ENCODE measurements around the gene SLC37A3. TPM values are rescaled to one million over a fixed set of nuclear protein-coding genes. Genes with fewer than 3 reads are reported as not detected.
A peak's percentile ranks its signal among the peaks of the same experiment; 100 is the strongest.
"Not testable (repeated sequence)": the region's sequence is repeated elsewhere in the genome, so short reads cannot be mapped to it uniquely, and the experiment has no call there.

Gene SLC37A3, protein sequence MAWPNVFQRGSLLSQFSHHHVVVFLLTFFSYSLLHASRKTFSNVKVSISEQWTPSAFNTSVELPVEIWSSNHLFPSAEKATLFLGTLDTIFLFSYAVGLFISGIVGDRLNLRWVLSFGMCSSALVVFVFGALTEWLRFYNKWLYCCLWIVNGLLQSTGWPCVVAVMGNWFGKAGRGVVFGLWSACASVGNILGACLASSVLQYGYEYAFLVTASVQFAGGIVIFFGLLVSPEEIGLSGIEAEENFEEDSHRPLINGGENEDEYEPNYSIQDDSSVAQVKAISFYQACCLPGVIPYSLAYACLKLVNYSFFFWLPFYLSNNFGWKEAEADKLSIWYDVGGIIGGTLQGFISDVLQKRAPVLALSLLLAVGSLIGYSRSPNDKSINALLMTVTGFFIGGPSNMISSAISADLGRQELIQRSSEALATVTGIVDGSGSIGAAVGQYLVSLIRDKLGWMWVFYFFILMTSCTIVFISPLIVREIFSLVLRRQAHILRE
- 13.2 TPM for total RNA-seq
- long read RNA-seq, transcript SLC37A3-201 (15 exons, 3,349 nt) = major isoform, 14 of 29 reads
- long read RNA-seq, partial matches to known transcripts = 4 of 29 reads
- long read RNA-seq, other reads (novel, unspliced or antisense) = 10 of 29 reads

- intact Hi-C loops (cut with DNase I) = no loop called here
- DNase-seq (ENCODE audit: low spot score) = peak; percentile 97
Measured at GRCh38 chr7:140397784-140398750, at the start of gene SLC37A3. Gene SLC37A3 (minus strand): TSS chr7:140398530. CDS start chr7:140382526, 16,004 bp downstream.

DNA sequence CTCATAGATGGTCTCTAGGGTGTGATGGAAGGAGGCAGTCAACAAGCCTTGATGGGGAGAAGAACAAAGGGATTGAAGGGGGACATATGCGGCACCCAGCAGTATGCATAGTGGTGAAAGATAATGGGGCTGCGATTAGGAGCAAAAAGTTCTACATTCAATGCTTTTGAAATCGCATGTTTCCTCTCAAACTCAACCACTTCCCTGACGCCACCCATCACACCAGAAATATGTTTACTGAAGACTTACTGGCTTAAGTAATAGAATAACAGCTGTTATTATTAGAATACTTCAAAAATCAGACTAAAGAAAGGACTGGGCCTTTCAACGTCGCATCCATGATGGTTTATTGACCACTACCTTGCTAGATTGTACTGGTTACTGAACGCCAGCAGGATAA, 49.5 kb upstream of the SLC37A3 start:
- intact Hi-C loops (cut with DNase I) = no loop called here
- DNase-seq (ENCODE audit: low spot score) = no peak

GRCh38 chr7:140446467-140446866, 48.1 kb upstream of the SLC37A3 start:
- intact Hi-C loops (cut with DNase I) = no loop called here
- DNase-seq (ENCODE audit: low spot score) = no peak

DNA sequence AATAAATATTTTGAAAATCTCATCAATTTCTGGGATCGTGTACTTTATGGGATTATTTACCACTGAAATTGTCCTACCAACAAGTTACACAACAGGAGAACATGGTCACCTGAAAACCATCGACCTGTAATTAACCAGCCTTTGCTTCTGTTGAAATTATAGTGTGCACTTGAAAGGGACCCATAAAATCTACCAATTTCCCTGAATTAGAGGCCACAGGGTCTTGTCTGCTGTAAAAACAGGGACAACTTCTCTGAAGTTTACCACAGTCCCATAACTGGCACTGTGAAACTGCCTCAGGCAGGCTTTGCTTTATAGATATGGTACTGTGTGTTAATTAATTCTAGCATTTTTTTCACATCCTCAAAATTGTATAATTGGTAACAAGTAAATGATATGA, 43.2 kb upstream of the SLC37A3 start:
- no peak for DNase-seq (ENCODE audit: low spot score)
- intact Hi-C loops (cut with DNase I) = no loop called here

DNA sequence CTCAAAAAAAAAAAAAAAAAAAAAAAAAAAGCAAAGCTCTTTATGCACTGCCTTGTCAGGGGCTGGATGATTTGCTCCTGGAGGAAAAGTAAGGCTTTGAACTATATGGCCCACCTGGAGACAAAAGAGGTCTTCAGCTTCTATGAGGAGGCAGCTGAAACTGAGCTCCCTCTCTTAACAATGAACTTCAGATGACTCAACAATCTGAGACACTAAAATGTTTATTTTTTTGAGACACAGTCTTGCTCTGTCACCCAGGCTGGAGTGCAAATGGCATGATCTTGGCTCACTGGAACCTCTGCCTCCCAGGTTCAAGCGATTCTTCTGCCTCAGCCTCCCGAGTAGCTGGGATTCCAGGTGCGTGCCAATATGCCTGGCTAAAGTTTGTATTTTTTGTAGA, 42.3 kb upstream of the SLC37A3 start:
- DNase-seq (ENCODE audit: low spot score) = no peak
- intact Hi-C loops (cut with DNase I) = no loop called here

- DNase-seq (ENCODE audit: low spot score) = no peak
- intact Hi-C loops (cut with DNase I) = no loop called here
Measured at GRCh38 chr7:140439359-140439758, 41.0 kb upstream of the SLC37A3 start.

DNA sequence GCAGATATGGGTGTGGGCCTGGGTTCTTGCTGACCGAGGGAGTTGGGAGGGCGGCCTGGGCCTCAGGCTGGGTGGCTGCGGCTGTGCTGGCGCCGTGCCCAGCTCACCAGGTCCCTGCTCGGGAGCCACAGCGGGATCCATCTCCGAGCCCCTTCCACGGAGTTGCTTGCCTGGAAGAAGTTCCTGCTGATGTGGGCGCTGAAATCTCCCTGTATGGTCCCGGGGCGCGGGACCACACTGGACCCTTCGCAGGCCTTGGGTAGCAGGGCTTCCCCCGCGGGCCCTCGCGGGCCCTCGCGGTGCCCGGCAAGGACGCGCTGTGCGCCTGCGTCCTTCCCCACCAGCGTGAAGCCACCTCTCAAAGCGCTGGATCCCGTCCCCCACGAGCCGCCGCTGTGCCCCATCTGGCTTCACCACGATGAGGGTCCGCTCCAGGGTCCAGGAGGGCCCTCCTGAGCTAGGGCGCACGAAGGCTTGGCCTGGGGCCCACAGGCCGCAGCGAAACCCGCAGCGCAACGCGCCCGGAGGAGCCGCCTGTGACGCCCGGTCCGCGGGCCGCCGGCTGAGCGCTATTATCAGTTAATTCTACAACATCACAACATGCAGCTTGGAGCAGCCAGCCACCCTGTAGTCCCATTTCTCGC, 37.0 kb upstream of the SLC37A3 start:
- no peak for DNase-seq (ENCODE audit: low spot score)
- intact Hi-C loops (cut with DNase I) = no loop called here

- DNase-seq (ENCODE audit: low spot score) = no peak
- intact Hi-C loops (cut with DNase I) = no loop called here
Measured at GRCh38 chr7:140433396-140433795, 35.1 kb upstream of the SLC37A3 start.

- no peak for DNase-seq (ENCODE audit: low spot score)
- intact Hi-C loops (cut with DNase I) = no loop called here
Measured at GRCh38 chr7:140426130-140426529, 27.8 kb upstream of the SLC37A3 start.

GRCh38 chr7:140425718-140426117, 27.4 kb upstream of the SLC37A3 start:
- no peak for DNase-seq (ENCODE audit: low spot score)
- intact Hi-C loops (cut with DNase I) = no loop called here

GRCh38 chr7:140423501-140423900, 25.2 kb upstream of the SLC37A3 start:
- intact Hi-C loops (cut with DNase I) = no loop called here
- no peak for DNase-seq (ENCODE audit: low spot score)

- no peak for DNase-seq (ENCODE audit: low spot score)
- intact Hi-C loops (cut with DNase I) = no loop called here
Measured at GRCh38 chr7:140421521-140421920, 23.2 kb upstream of the SLC37A3 start.

- intact Hi-C loops (cut with DNase I) = no loop called here
- DNase-seq (ENCODE audit: low spot score) = no peak
Measured at GRCh38 chr7:140418653-140419052, 20.3 kb upstream of the SLC37A3 start.

GRCh38 chr7:140418156-140418472, 19.8 kb upstream of the SLC37A3 start:
- DNase-seq (ENCODE audit: low spot score); intact Hi-C loops (cut with DNase I): not testable (repeated sequence)

DNA sequence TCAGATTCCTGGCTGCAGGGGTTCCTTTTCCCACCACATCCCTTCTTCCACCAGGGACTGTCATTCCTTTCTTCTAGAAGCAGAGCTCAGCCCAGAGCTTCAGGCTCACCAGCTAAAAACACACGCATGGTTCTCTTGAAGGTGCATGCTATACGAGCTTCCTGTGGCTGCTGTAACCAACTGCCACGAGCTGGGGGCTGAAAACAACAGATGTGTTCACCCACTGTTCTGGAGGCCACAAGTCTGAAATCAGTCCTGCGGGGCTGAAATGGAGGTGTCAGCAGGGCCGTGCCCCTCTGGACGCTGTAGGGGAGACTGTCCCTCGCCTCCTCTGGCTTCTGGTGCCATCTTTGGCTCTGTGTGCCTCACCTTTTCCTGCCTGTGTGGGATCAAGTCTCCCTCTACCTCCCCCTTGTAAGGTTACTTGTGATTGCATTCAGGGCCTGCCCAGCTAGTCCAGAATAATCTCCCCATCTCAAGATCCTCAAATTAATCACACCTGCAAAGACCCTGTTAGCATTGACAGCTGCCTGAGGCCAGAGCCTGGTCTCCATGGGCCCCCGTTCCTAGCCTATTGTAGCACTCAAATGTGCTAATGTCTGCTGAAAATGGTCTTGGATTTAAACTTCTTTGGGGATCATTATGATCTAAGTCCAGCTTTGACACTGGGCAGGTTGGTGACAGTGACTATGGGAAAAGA, 19.3 kb upstream of the SLC37A3 start:
- intact Hi-C loops (cut with DNase I) = no loop called here
- no peak for DNase-seq (ENCODE audit: low spot score)

DNA sequence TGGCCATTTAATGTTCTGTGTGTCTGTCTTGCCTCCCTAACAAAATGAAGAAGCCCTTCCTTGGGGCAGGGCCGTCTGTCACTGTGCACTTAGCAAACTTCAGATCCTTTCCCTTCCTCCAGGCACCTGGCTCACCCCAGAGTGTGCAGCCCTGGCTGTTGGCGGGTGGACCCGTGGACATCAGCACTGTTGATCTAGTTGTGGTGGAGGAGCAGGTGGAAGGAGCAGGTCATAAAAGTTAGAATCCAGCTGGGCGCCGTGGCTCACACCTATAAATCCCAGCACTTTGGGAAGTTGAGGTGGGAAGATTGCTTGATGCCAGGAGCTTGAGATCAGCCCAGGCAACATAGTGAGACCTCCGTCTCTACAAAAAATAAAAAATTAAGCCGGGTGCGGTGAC, 18.2 kb upstream of the SLC37A3 start:
- DNase-seq (ENCODE audit: low spot score) = no peak
- intact Hi-C loops (cut with DNase I) = no loop called here

DNA sequence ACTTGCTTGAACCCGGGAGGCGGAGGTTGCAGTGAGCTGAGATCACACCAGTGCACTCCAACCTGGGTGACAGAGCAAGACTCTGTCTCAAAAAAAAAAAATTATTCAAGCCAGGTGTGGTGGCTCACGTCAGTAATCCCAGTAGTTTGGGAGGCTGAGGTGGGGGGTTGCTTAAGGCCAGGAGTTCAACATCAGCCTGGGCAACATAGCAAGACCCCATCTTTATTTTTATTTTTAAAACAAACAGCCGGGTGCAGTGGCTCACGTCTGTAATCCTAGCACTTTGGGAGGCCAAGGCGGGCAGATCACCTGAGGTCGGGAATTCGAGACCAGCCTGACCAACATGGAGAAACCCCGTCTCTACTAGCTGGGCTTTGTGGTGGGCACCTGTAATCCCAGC, 17.5 kb upstream of the SLC37A3 start:
- intact Hi-C loops (cut with DNase I) = not testable (repeated sequence)

GRCh38 chr7:140415361-140415760, 17.0 kb upstream of the SLC37A3 start:
- intact Hi-C loops (cut with DNase I) = no loop called here
- no peak for DNase-seq (ENCODE audit: low spot score)

More for the DNA sequence above, 17.5 kb upstream of the SLC37A3 start:
- DNase-seq (ENCODE audit: low spot score) = not testable (repeated sequence)

- intact Hi-C loops (cut with DNase I) = no loop called here
- no peak for DNase-seq (ENCODE audit: low spot score)
Measured at GRCh38 chr7:140404565-140405065, 6.3 kb upstream of the SLC37A3 start.

All from cardiac septum (tissue), 1 donor.